ENCODE measurements around the gene FERMT3. TPM values are rescaled to one million over a fixed set of nuclear protein-coding genes. Genes with fewer than 3 reads are reported as not detected.

FERMT3 gene
- total and polyA plus RNA-seq, 2 of the 8 experiments (the other 6 are each of a cell fraction or from before 2014, with no cell fraction given) = 1.4 to 3.7 TPM

DNA sequence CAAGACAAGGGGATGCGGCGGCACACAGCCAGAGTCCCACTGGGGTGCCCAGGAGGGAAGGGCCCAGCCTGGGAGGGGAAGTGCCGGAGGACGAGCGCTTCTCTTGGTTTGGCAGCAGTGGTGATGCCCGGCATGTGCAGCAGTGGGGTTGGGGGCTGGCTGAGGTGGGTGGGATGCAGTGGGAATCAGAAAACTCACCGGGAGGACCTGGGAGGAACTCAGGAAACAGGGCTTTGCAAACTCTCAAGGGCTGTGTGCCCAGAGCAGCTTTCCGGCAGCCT, 3.0 kb downstream of the FERMT3 start:
- no peak overlapping the region for H2BK120ac ChIP-seq (replicated peaks; ENCODE audit: low read depth, low read length)
- peaks cover 0 to 5% (median 0%) of the 10 kb centered on the region in 4 experiments; a peak in 3 of 7 replicates for H3K4me1 ChIP-seq (replicated peaks in 1 of 4; ENCODE audit: control insufficient read depth in 3 of 4, insufficient read depth in 4 of 4, low read length in 3 of 4)
- H3K9me3 ChIP-seq (ENCODE audit: insufficient read depth in 2 of 2, low read depth in 1 of 2, low read length in 1 of 2) = no peaks in the 10 kb centered on the region
- no peak overlapping the region for H2BK20ac ChIP-seq (ENCODE audit: low read length)
- no peak overlapping the region for H2BK15ac ChIP-seq (ENCODE audit: low read length)
- H4K8ac ChIP-seq (ENCODE audit: extremely low read depth, insufficient read depth, low read length) = no peak overlapping the region
- no peak overlapping the region for H3K4me2 ChIP-seq (ENCODE audit: insufficient read depth in 1 of 2, low read depth in 2 of 2, low read length in 2 of 2)
- H2AK5ac ChIP-seq (ENCODE audit: low read depth, low read length) = no peak overlapping the region
- no peak overlapping the region for H3K27ac ChIP-seq (ENCODE audit: low read depth, low read length)
- no peak overlapping the region for H2AFZ ChIP-seq (ENCODE audit: low read length)
- peaks cover 10 to 21% (median 15%) of the 10 kb centered on the region in 4 experiments; a peak in 7 of 8 replicates for H3K36me3 ChIP-seq (ENCODE audit: control insufficient read depth in 2 of 4, insufficient read depth in 4 of 4, low read length in 3 of 4)
- no peak overlapping the region for H3K14ac ChIP-seq (ENCODE audit: insufficient read length)
- H3K18ac ChIP-seq (ENCODE audit: extremely low read depth, low read length) = no peak overlapping the region
- no peak overlapping the region; the same call in 1 of the 2 replicates for H2BK5ac ChIP-seq (ENCODE audit: low read depth, low read length)
- H4K91ac ChIP-seq (replicated peaks; ENCODE audit: insufficient read length, low read length) = no peak overlapping the region
- no peak overlapping the region for H3K56ac ChIP-seq (replicated peaks; ENCODE audit: insufficient read length, low read depth, low read length)
- H3K9ac ChIP-seq (replicated peaks in 1 of 4; ENCODE audit: extremely low read depth in 1 of 4, low read depth in 3 of 4, low read length in 3 of 4) = no peak overlapping the region
- CTCF ChIA-PET (ENCODE audit: partially characterized antibody) = interaction anchor here (0.9 to 7.4 kb wide), 10 partner anchors 9 to 202 kb away, joined by 3 to 57 read pairs (median 4); partner anchors contain the start of gene PLCB3
- FAIRE-seq (no peak), DNase-seq (ENCODE audit: low read depth in 1 of 2, low spot score in 2 of 2) (no peak)
- no peak overlapping the region for H2BK12ac ChIP-seq (ENCODE audit: low read depth, low read length)
- POLR2A ChIA-PET (ENCODE audit: partially characterized antibody) = interaction anchor here (1.3 to 18.4 kb wide), 7 partner anchors 11 to 41 kb away, joined by 3 to 253 read pairs (median 5); partner anchors contain the start of genes NUDT22, STIP1, TRPT1 and VEGFB
- H3K79me2 ChIP-seq (ENCODE audit: control insufficient read depth in 1 of 2, insufficient read depth in 2 of 2, low read length in 2 of 2) = no peaks in the 10 kb centered on the region
- H3K4me3 ChIP-seq (ENCODE audit: extremely low read depth in 1 of 4, insufficient read depth in 2 of 4, low read depth in 3 of 4, low read length in 4 of 4) = no peak overlapping the region
- H3K23me2 ChIP-seq (ENCODE audit: low read depth, low read length) = no peaks in the 10 kb centered on the region
- H3K79me1 ChIP-seq (ENCODE audit: low read depth, low read length) = no peaks in the 10 kb centered on the region
- WGBS, 2 experiments (ENCODE audit: extremely low coverage in 1 of 2, insufficient coverage in 1 of 2, insufficient read length in 1 of 2, insufficient replicate concordance in 2 of 2, low coverage in 1 of 2, low lambda C conversion rate in 2 of 2, missing lambda C conversion rate in 1 of 2) = 89% methylated on average over 8 of the region's 8 CpGs; no CpG with 5 or more reads in 1 of the 2 experiments
- no peaks in the 10 kb centered on the region; a peak in 1 of 7 replicates for H3K27me3 ChIP-seq (replicated peaks in 1 of 4; ENCODE audit: control insufficient read depth in 3 of 4, extremely low read depth in 1 of 4, insufficient read depth in 3 of 4, low read length in 3 of 4)
- H3K4ac ChIP-seq (replicated peaks; ENCODE audit: insufficient read length, low read depth, low read length) = no peak overlapping the region
- TF ChIP-seq KDM5A (IDR thresholded peaks at IDR 0.05; ENCODE audit: low read length) (no peak), RAD21 (IDR thresholded peaks at IDR 0.05 in 1 of 2, conservative IDR thresholded peaks at IDR 0.05 in 1 of 2; ENCODE audit: low read depth in 2 of 2, low read length in 2 of 2) (no peak), EP300 (IDR thresholded peaks at IDR 0.05; ENCODE audit: borderline replicate concordance in 1 of 2, low read depth in 2 of 2, low read length in 2 of 2) (no peak), CEBPB (IDR thresholded peaks at IDR 0.05; ENCODE audit: low read depth, low read length) (no peak), SAP30 (IDR thresholded peaks at IDR 0.05; ENCODE audit: insufficient read depth, insufficient replicate concordance, low read length) (no peak), SIRT6 (IDR thresholded peaks at IDR 0.05; ENCODE audit: low read length) (no peak), SP1 (IDR thresholded peaks at IDR 0.05; ENCODE audit: low read depth, low read length) (no peak), EZH2 (IDR thresholded peaks at IDR 0.05; ENCODE audit: low read depth, low read length, severe bottlenecking) (no peak), NANOG (IDR thresholded peaks at IDR 0.05; ENCODE audit: insufficient read depth, low read depth, low read length, poor library complexity, severe bottlenecking) (no peak), RBBP5 (IDR thresholded peaks at IDR 0.05; ENCODE audit: borderline replicate concordance, low read depth, low read length) (no peak), CHD1 (IDR thresholded peaks at IDR 0.05; ENCODE audit: low read depth, low read length) (no peak), PHF8 (conservative IDR thresholded peaks at IDR 0.05; ENCODE audit: low read depth, low read length) (no peak), ZNF274 (IDR thresholded peaks at IDR 0.05; ENCODE audit: borderline replicate concordance, extremely low read depth, low read length) (no peak), SP4 (IDR thresholded peaks at IDR 0.05; ENCODE audit: low read length) (no peak)
- no peak overlapping the region for H4K5ac ChIP-seq (ENCODE audit: insufficient read length, low read depth, low read length)
- no peak overlapping the region for H3K23ac ChIP-seq (ENCODE audit: insufficient read length)
- H4K20me1 ChIP-seq (replicated peaks in 1 of 2; ENCODE audit: control insufficient read depth in 1 of 2, insufficient read depth in 2 of 2, low read length in 2 of 2) = peaks cover 2 to 9% of the 10 kb centered on the region in 2 experiments

Data from H1 (cell line).